Nephron progenitor cell (in vitro differentiated cells): ENCODE measurements around the gene METTL14.

Experiments used
- DNase-seq: peaks from one replicate; pipeline ENCODE4 v3.0.0; 2021
- H3K27ac Mint-ChIP-seq: 2 replicates; pipeline ENCODE4 v1.8.0; 2021; ENCODE audit warnings: mild to moderate bottlenecking, moderate library complexity, mixed read lengths
- H3K27me3 Mint-ChIP-seq: 2 replicates; pipeline ENCODE4 v1.8.0; 2021; ENCODE audit warnings: mild to moderate bottlenecking, low read depth, mixed read lengths; ENCODE audit not compliant: poor library complexity
- H3K36me3 Mint-ChIP-seq: 2 replicates; pipeline ENCODE4 v1.8.0; 2021; ENCODE audit warnings: low read depth, mixed read lengths
- H3K4me1 Mint-ChIP-seq: 2 replicates; pipeline ENCODE4 v1.8.0; 2021; ENCODE audit warnings: mixed read lengths
- H3K4me3 Mint-ChIP-seq: 2 replicates; pipeline ENCODE4 v1.8.0; 2021; ENCODE audit warnings: mild to moderate bottlenecking, moderate library complexity, mixed read lengths
- H3K9me3 Mint-ChIP-seq: 2 replicates; pipeline ENCODE4 v1.8.0; 2021; ENCODE audit warnings: mild to moderate bottlenecking, moderate library complexity, mixed read lengths
- CTCF ChIP-seq: fragments of 200-600 bp; sonication (generic); IDR thresholded peaks from 2 replicates; pipeline ENCODE4 v1.5.0; 2021; ENCODE audit warnings: antibody characterized with exemption

The METTL14 gene

DNA sequence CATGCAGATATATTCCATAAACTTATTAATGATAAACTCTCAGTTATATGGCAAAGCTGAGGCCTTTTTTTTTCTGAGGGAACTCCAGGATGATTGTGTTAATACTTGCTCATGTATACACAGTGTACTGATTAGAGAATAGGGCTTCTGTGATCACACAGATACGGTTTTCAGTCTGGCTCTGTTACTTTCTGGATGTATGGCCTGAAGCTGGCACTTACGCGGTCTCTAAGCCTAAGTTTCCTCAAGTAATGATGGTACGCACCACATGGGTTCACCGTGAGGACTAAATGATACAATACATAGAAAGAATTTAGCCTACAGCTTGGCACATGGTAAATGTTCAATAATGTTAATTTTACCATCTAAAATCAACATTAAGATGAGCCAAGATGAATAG lies 77.0 kb downstream of the METTL14 start:
- Mint-ChIP-seq H3K4me1 (no peaks in the 10 kb centered on the region), H3K9me3 (no peaks in the 10 kb centered on the region), H3K27me3 (no peaks in the 10 kb centered on the region), H3K27ac (no peak overlapping the region), H3K36me3 (peaks cover 17% of the 10 kb centered on the region), H3K4me3 (no peak overlapping the region)
- TF ChIP-seq CTCF: no peak
- DNase-seq: no peak

GRCh38 chr4:118762730-118763477 lies 77.7 kb downstream of the METTL14 start:
- Mint-ChIP-seq H3K27ac (no peak overlapping the region), H3K36me3 (peaks cover 17% of the 10 kb centered on the region), H3K4me1 (no peaks in the 10 kb centered on the region), H3K4me3 (no peak overlapping the region), H3K9me3 (no peaks in the 10 kb centered on the region), H3K27me3 (no peaks in the 10 kb centered on the region)
- no peak for TF ChIP-seq CTCF
- DNase-seq: no peak
